GM19193 (cell line): Measurements from ENCODE around the gene B3GALNT1.

Source experiments
- POLR2A ChIP-seq: IDR thresholded peaks from 4 replicates; pipeline ENCODE4 v1.6.1; 2011; ENCODE audit not compliant: insufficient read depth, insufficient read length; ENCODE audit errors: extremely low read depth

Gene B3GALNT1, protein sequence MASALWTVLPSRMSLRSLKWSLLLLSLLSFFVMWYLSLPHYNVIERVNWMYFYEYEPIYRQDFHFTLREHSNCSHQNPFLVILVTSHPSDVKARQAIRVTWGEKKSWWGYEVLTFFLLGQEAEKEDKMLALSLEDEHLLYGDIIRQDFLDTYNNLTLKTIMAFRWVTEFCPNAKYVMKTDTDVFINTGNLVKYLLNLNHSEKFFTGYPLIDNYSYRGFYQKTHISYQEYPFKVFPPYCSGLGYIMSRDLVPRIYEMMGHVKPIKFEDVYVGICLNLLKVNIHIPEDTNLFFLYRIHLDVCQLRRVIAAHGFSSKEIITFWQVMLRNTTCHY

DNA sequence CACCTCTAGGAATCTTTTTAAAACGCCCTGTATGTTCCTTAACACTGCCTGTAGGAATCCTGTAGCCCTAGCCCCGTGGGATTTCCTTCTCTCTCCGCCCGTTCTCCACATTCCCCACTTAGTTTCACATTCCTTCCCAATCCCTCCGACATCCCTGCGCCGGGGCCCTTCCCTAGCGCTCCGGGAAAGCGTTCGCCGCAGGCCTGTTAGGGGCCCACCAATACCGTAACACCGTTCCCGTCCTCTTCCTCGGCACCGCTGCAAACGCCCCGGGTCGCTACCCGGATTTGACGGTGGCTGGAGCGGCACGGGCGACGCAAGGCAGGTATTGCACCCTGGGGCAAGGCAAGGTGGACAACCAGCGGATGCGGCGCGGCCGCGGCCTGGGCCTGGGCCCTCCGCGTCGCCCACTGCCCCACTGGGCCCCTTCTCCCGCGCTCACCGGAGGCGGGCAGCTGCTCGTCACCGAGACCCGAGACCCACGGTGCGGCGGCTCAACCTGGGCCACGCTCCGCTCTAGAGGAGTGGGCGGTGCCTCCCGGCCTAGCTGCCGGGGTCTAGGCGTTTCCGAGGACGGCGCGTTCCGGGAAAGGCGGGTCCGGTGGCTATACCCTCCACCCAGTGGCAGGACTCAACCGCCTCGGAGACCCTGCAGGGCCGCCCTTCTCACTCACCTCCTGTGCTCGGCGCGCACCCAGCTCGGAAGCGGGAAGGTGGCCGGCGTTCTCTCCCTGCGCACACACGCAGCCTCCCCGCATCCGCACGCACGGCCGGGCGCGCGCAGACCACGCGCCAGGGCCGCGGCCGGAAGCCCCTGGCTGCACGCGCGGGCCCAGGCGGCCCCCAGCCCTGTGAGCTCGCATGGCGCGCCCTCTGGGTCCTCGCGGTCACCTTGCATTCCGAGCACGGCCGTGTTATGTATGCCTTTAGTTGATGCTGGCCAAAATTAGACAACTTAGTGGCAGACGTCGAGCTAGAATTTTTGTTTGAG lies at the start of gene B3GALNT1:
B3GALNT1 (minus strand) TSS at position 789 of the 991 bp plus-strand sequence. CDS start 18,595 bp downstream, outside the sequence.
- peak; percentile 50 for TF ChIP-seq POLR2A

DNA sequence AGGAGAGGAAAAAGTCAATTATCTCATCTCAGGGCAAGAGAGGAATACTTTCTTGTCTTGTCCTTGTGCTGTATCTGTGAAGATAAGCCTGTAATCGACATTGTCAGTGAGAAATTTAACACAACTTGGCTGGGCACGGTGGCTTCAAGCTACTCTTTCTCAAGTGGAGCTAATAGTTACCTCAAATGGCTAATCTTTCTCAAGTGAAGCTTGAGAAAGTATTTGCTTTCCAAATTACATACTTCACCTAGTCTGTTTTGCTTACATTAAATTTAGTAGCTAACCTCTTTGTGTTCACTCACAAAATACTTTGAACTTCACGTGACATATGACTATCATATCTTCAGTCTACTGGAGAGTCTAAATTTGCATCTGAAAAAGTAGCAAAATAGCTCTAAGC lies 48.3 kb upstream of the B3GALNT1 start:
- TF ChIP-seq POLR2A = no peak

DNA sequence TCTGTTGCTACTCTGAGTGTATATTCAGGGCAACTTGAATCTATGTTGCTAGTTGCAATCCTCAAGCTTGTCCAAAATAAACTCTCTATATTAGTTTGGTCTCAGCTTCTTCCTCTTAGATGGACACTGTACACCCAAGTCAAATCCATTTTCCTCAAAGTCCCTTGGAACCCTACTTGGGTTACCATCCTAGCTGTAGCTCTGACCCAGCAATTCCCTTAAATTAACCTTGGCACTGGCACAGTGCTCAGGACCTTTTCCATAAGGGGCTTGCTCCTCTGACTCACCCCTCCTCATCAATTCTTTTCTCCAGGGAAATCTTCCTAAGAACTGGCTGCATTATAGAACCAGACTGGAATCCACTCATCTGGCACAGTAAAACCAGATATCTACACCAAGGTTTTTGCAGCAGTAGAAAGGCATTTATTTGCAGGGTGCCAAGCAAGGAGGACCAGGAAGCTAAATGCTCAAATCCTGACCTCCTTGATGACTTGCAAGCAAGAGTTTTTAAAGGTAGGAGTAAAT lies 44.9 kb upstream of the B3GALNT1 start:
- TF ChIP-seq POLR2A = no peak

- TF ChIP-seq POLR2A = no peak
Observed at GRCh38 chr3:161149529-161149928, 44.4 kb upstream of the B3GALNT1 start.

GRCh38 chr3:161148832-161149475 lies 43.8 kb upstream of the B3GALNT1 start:
- TF ChIP-seq POLR2A = no peak

DNA sequence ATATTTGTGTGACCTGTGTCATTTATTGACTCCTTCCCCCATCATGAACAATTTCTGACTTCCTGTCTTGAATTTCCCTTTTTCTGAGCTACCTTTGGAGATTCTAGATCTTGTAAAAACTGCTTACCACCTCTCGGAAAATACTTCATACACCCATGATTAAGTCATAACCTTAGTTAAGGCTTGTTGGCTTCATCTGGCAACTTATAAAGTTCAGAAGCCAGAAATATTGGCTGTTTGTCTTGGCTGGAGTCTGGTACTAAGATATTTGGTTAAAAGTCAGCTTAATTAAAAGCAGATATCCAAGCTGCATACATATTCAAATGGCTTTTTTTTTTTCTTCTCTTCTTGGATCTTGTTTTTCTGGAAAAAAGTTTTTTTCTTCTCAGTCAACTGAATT lies 37.3 kb upstream of the B3GALNT1 start:
- TF ChIP-seq POLR2A = no peak

DNA sequence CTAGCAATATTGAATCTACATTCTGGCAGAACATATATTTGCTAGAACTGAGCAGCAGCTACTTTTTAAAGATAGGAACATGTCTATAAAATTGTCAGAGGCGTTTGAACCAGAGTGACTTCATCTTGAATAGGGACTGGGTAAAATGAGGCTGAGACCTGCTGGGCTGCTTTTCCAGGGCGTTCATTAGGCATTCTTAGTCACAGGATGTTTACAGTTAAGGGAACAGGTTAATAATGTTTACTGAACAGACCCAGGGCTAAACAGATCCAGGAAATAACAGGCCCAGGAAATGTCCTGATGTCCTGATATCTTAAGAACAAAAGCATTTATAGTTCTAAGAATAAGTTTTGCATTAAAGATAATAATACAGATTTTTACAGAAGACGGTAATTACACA lies 34.5 kb upstream of the B3GALNT1 start:
- TF ChIP-seq POLR2A = no peak

GRCh38 chr3:161137260-161137659 lies 32.1 kb upstream of the B3GALNT1 start:
- TF ChIP-seq POLR2A = no peak

DNA sequence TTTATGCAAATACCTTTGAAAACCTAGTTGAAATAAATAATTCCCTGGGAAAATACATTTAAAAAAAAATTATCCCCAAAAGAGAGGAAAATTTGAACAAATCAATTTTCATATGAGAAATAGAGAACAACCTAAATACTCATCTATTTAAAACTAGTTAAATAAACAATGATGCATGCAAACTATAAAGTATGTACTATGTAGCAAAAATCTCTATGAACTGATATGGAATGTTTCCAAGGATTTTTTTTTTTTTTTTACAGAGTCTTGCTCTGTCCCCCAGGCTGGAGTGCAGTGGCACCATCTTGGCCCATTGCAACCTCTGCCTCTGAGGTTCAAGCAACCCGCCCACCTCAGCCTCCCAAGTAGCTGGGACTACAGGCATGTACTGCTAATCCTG lies 27.2 kb upstream of the B3GALNT1 start:
- no peak for TF ChIP-seq POLR2A

DNA sequence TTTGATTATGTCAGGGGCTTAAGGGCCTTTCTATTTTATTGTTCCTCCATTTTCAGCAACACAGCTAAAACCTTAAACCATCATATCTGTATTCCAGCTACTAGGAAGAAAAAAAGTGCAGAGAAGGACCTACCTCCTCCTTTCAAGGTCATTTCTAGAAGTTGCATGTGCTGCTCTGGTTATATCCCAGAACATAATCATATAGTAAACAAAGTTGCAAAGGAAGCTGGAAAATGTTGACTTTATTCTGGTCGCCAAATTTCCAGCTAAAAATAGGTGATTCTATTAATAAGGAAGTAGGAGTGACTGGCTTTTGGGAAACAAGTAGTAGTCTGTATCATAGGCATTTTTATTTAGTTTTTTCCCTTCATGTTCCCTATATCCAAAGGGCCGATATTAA lies 21.3 kb upstream of the B3GALNT1 start:
- no peak for TF ChIP-seq POLR2A

- TF ChIP-seq POLR2A = no peak
Observed at GRCh38 chr3:161117646-161118045, 12.5 kb upstream of the B3GALNT1 start.

GRCh38 chr3:161108840-161109239 lies 3.7 kb upstream of the B3GALNT1 start:
- TF ChIP-seq POLR2A = no peak

GRCh38 chr3:161107311-161107710 lies 2.2 kb upstream of the B3GALNT1 start:
- TF ChIP-seq POLR2A = no peak

DNA sequence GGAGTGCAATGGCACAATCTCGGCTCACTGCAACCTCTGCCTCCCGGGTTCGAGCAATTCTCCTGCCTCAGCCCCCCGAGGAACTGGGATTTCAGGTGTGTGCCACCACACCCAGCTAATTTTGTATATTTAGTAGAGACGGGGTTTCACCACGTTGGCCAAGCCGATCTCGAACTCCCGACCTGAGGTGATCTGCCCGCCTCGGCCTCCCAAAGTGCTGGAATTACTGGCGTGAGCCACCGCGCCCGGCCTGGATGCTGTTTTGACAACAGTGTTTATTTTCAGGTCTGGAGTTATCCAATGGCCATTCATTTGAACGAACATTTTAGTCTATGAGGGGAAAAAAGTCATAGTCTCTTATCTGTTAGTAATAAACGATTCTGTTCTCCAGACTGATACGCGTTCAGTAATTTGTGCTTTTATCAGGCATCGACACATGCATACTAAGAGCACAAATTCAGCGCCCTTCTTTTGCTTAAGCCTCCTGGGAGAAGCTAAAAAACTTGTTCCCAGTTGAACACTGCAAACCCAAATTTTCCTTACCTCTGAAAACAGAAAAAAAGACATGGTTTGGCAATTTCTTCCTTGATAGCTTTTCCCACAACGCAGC lies 1.3 kb downstream of the B3GALNT1 start:
- TF ChIP-seq POLR2A = no peak
